DMS79 (cell line): ENCODE measurements around the gene FANCD2.
"Not testable (repeated sequence)": the region's sequence is repeated elsewhere in the genome, so short reads cannot be mapped to it uniquely, and the experiment has no call there.

ENCODE experiments used
- DNase-seq: peaks from one replicate; lab custom pipeline; 2025; lab: John Stamatoyannopoulos, UW

FANCD2 gene

DNA sequence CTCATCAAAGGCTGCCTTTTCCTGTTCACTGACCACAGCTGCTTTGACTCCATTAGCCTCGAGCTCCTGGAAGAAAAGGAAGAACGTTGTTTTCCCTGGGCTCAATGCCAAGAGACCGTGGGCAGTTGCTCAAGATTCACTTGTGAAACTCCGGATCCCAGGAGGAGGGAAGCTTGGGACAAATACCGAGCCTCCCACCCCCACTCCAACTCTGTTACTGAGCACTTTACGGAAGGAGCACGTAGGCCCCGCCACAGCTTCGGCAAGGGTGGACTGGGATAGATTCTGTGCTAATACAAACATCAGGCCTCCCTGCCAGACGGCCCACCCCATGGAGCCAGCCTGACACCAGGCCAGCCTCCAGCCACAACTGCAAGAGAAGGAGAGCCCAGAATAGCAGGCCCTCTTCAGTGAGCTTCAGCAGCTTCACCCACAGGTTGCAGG lies 10.8 kb upstream of the FANCD2 start:
- DNase-seq, result no peak

DNA sequence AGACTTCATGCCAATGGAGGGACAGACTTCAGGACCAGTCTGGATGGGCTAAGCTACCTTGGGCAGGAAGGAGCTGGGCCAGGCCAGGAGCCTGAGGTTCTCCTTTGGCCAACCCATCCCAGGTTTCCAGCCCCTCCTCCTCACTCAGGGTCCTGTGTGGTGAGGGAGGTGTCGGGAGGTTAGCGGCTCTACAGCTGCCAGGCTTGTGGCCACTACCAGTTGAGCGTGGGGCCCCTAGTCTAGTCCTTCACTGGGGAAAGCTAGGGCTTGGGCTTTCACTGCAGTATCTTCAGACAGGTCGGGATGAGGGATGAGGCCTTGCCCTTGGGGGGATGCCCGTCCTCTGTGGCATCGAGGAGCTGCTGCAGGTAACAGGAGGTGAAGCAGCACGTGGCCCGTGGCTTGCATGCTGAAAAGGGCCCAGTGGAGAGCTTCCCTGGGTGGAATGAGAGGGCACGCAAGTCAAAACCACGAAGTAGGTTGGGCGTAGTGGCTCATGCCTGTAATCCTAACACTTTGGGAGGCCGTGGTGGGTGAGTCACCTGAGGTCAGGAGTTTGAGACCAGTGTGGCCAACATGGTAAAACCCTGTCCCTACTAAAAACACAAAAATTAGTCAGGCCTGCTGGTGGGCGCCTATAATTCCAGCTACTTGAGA lies 8.5 kb upstream of the FANCD2 start:
- DNase-seq, result no peak

DNA sequence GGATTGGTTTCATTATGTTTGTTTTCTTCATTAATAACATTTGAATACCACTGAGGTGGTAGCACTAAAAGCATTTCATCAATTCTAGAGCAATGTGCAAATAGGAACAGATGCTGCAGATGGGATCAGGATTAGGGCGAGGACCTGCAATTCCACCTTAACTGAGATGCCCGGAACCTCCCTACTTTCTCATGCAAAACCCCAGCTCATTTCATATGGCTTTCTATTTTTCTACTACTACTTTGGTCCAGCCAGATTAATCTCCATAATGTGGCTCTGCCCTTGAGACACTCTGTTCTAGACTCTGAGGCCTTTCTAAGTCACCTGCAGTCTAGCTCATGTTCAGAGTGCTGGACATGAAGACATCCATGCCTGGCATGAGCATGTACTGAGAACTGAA lies 7.4 kb upstream of the FANCD2 start:
- not testable (repeated sequence) for DNase-seq

DNA sequence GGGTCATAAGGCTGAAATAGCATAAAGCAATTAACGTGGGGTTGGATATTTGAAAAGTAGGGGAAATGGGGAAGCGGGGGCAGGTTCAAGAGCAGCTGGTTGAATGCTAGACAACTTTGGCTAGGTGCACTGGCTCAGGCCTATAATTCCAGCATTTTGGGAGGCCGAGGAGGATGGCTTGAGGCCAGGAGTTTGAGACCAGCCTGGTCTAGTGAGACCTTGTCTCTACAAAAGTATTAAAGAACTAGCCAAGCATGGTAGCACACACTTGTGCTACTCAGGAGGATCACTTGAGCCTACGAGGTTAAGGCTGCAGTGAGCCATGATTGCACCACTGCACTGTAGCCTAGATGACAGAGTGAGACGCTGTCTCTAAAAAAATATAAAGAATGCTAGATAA lies 6.9 kb upstream of the FANCD2 start:
- no peak for DNase-seq

DNA sequence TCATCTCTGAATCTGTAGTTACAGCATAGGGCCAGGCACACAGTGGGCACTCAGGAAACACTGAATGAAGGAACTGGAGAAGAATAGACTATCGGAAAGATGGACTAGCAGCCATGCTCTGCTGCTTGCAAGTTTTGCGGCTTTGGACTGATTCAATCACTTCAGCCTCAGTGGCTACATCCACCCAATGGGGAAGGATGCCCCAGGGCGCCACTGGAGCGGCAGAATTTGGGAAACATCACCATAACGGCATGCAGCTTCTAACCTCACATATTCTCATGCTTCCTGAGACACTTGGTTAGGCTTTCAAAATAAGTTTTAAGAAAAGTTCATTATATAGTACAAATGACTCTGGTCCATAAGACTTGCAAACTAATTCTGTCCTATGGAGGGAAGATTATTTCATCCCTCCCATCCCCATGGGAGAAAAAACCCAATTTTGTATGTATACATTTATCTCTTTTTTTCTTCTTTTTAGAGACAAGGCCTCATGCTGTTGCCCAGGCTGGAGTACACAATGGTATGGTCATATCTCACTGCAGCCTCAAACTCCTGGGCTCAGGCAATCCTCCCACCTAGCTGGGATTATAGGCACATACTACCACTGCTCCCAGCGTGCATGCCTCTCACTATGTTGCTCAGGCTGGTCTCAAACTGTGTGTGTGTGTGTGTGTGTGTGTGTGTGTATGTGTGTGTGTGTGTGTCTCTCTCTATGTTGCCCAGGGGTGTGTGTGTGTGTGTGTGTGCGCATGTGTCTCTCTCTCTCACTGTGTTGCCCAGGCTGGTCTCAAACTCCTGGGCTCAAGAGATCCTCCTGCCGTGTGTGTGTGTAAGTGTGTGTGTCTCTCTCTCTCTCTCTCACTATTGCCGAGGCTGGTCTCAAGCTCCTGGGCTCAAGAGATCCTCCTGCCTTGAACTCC lies 4.1 kb upstream of the FANCD2 start:
- DNase-seq, result no peak

DNA sequence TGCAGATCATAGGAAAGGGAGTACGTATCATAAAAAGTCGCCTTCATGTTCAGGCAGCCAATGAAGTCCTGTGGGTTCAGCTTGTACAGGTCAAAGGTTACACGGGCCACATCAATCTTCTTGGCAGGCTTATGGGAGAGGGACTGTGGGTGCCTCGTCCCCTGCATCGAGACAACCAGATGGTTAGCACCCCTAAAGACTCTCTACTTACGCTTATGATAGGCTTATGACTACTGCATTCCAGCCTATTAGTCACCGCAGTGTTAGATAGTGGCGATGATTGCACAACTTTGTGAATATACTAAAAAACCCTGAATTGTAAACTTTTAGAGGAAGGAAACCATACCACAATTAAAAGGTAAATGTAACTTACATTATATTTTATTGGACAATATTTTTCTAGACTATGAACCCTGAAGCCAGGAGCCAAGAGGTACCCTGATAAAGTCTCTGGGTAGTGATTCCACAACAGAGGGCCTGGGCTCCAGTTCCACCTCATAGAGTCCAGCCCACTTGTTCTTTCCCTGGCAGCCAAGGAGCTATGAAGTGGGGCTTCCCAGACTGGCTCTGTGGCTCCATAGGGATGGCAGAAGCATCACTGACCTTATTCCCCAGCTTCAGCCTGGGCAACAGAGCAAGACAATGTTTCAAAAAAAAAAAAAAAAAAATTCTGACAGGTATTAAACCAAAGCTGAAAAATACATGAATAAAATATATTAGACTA lies 2.5 kb upstream of the FANCD2 start:
- no peak for DNase-seq

DNA sequence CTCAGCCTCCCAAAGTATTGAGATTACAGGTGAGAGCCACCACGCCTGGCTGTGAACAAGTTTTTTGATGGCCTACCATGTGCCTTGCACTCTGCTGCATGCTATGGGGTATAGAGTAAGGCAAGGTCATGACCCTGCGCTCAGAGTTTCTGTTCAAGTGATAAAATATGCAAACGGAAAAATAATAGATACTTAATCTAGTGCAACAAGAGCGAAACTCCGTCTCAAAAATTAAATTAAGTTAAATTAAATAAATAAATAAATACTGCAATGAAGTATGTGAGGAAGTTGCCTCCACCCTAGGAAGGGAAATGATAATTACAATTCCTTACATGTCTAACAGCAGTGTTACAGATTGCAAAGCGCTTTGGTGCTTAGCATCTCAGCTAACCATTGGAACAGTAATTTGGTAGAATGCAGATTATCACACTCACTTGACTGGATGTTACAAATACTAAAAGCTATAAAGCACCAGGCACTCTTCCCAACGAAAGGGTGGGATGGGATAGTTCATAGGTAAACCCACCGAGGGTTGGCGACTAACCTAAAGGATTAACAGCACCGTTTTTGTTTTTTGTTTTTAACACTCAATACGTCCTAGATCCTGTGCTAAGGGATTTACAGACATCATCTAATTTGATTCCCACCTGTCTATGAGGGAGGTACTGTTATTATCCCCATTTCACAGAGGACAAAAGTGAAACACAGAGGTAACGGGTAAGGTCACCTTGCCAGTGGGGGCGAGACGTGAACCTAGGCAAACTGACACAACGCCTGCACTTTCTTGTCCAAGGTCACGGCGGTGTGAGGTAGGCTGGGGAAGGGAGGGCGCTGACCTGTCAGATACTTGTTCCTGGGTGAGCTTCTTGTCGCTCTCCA lies 793 bp upstream of the FANCD2 start:
- DNase-seq, result no peak

DNA sequence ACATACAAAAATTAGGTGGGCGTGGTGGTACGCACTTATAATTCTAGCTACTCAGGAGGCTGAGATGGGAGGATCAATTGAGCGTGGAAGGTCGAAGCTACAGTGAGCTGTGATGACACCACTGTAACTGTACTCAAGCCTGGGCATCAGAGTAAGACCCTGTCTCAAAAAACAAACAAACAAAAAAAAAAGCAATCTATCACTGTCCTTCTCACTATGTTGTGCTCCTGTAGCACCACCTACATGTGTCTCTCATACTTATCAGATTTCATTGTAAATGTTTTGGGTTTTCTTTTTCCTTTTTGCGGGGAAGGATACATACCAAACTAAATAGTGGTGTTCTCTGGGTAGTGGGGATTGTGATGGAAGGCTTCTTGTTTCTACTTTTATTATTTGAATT lies 14.8 kb downstream of the FANCD2 start:
- no peak for DNase-seq

DNA sequence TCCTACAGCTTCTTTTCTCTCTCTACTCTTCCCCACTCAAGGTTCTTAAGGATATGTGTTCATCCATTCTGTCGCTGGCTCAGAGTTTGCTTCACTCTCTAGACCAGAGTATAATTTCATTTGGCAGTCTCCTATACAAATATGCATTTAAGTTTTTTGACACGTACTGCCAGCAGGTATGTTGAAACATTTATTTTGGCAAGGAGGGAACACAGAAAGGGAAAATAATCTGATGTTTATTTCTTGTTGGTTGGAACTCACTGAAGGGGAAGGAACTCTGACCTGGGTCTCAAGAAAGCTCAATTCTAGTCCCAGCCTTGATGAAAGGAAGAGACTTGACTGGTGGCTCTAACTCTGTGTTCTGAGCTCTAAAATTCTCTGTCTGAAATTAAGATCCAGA lies 21.6 kb downstream of the FANCD2 start:
- DNase-seq, result no peak

DNA sequence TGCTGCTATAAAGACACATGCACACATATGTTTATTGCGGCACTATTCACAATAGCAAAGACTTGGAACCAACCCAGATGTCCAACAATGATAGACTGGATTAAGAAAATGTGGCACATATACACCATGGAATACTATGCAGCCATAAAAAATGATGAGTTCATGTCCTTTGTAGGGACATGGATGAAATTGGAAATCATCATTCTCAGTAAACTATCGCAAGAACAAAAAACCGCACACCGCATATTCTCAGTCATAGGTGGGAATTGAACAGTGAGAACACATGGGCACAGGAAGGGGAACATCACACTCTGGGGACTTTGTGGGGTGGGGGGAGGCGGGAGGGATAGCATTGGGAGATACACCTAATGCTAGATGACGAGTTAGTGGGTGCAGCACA lies 26.8 kb downstream of the FANCD2 start:
- DNase-seq, result not testable (repeated sequence)

DNA sequence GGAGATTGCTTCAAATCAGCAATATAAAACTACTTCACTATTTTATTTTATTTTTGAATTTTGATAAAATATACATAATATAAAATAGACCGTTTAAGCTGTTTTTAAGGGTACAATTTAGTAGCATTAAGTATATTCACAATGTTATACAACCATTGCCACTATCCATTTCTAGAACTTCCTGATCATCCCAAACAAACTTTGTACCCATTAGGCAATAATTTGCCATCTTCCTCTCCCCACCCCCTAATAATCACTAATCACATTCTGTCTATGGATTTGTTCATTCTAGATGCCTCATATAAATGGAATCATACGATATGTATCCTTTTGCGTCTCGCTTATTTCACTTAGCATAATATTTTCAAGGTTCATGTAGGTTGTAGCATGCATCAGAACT lies 28.9 kb downstream of the FANCD2 start:
- DNase-seq, result no peak

DNA sequence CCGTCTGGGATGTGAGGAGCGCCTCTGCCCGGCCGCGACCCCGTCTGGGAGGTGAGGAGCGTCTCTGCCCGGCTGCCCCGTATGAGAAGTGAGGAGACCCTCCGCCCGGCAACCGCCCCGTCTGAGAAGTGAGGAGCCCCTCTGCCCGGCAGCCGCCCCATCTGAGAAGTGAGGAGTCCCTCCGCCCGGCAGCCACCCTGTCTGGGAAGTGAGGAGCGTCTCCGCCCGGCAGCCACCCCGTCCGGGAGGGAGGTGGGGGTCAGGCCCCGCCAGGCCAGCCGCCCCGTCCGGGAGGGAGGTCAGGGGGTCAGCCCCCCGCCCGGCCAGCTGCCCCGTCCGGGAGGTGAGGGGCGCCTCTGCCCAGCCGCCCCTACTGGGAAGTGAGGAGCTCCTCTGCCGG lies 43.8 kb downstream of the FANCD2 start:
- not testable (repeated sequence) for DNase-seq

DNA sequence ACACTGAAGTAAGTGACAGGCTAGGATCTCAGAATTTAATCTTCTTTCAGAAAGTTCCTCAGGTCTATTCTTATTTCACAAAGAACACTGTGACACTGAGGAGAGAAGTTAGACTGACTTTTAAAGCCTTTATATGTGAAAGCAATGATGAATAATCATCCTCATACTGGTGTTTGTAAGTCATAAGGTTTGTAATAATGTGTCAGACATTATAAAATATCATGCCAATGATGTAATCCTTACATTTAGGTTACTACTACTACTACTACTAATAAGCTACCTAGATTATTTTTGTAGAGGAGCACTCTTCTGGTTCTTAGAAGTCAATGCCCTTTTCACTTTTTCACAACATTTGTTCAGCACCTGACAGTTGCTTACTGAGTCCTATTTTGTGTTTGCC lies 48.4 kb downstream of the FANCD2 start:
- no peak for DNase-seq

DNA sequence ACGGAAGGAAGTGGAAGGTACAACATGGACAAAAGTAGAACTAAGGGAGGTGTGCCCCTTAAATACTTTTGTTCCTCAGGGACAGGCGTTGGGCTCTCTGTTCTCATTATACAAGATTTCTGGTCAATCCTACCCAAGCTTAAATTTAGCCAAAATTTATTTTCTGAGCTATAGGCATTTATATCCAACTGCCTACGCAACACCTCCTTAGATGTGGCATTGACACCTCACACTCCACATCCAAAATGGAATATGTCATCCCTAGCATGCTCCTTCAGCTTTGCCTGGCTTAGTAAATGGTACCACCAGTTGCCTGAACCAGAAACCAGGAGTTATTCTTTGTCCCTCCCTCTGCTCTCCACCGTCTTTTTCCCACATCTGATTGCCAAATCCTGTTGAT lies 55.6 kb downstream of the FANCD2 start:
- DNase-seq, result no peak

DNA sequence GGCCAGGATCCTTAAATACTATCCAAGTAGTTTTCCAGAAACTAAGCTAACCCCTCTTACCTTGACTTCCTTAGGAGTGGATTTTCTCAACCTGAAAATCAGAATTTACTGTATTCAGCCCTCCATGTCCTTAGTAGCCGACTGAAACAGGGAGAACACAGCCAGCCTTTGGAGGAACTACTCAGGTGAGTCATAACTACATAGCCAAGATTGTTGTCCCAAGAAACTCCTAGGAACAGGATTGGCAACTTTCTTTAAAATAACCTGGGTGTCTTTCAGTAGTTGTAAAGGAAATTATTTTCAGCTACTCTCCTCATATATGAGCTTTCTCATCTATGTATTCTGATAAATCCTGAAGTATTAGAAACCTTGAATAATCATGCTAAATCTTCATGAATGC lies 59.5 kb downstream of the FANCD2 start:
- no peak for DNase-seq

DNA sequence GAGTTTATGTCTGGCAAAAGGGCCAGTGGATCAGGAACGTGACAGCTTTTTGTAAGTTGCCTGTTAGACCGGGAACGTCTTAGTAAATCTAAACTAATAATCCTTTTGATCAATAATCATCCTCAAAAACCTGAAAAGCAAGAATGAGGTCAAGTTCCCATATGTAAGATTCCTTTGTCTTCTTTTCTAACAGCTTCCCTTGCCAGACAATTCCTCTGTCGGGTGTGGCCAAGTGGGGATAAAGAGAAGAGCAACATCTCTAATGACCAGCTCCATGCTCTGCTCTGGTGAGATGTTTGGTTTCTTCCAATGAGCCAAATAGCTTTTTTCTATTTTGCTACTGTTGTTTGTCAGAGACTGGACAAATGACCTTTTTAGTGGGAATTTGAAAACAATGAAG lies 62.0 kb downstream of the FANCD2 start:
- DNase-seq, result no peak

DNA sequence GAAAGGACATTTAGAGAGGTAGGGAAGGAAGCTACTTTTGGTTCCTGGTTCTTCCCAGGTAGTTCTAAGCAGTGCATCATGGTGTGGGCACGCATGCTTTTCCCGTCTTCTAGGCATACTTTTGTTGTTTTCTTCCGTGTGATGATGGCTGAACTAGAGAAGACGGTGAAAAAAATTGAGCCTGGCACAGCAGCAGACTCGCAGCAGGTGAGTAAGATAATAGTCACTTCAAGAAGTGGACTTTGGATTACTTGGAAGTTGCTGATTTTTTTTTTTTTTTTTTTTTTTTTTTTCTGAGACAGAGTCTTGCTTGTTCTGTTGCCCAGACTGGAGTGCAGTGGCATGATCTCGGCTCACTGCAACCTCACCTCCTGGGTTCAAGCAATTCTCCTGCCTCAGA lies 63.9 kb downstream of the FANCD2 start:
- DNase-seq, result no peak

DNA sequence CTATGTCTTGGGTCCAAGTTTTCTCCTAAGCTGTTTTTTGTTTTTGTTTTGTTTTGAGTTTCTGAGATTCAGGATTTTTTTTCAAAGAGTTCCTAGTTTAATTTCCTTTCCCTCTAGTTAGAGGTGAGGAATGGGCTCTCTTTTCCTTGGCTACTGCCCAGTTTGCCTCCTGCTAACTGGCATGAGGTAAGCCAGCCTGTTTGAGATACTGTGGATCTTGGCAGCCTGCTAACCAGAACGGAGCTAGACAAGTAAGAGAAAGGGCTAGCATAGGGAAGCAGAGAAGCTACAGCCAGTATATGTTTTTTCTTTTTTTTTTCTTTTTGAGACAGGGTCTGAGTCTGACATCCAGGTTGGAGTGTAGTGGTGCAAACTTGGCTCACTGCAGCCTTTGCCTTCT lies 64.5 kb downstream of the FANCD2 start:
- not testable (repeated sequence) for DNase-seq

DNA sequence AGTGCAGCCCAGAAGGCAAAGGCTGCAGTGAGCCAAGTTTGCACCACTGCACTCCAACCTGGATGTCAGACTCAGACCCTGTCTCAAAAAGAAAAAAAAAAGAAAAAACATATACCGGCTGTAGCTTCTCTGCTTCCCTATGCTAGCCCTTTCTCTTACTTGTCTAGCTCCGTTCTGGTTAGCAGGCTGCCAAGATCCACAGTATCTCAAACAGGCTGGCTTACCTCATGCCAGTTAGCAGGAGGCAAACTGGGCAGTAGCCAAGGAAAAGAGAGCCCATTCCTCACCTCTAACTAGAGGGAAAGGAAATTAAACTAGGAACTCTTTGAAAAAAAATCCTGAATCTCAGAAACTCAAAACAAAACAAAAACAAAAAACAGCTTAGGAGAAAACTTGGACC lies 65.2 kb downstream of the FANCD2 start:
- not testable (repeated sequence) for DNase-seq

DNA sequence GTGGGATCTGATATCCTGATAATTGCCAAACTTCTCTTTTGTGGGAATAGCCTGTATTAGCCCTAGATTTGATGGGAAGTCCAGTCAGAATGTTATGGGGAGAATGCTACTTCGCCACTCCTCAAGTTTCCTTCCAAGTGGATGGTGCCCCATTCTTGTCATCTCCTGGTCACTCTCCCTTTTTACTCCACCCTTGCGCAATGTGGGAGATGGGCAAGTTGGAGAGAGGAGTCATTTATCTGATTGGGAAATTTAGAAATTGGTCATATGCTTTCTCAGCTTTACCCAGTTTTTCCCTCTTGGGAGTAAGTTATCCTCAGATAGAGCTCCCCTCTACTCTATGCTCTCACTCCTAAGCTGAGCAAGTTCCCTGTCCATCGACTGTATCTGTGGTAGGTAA lies 67.4 kb downstream of the FANCD2 start:
- DNase-seq, result no peak

DNA sequence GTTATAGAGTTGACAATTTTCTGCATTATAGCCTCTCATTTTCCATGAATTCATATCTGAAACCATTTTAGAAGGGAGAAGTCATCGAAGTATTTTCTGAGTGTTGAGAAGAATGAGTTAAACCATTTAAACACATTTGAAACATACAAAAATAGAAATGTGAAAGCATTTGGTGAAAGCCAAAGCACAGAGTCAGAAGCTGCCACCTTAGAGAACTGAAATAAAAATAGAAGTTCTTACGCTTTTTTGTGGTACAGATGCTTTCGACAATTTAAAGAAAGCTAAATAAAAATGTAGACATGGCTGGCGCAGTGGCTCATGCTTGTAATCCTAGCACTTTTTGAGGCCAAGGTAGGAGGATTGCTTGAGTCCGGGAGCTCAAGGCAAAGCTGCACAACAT lies 72.8 kb downstream of the FANCD2 start:
- no peak for DNase-seq

DNA sequence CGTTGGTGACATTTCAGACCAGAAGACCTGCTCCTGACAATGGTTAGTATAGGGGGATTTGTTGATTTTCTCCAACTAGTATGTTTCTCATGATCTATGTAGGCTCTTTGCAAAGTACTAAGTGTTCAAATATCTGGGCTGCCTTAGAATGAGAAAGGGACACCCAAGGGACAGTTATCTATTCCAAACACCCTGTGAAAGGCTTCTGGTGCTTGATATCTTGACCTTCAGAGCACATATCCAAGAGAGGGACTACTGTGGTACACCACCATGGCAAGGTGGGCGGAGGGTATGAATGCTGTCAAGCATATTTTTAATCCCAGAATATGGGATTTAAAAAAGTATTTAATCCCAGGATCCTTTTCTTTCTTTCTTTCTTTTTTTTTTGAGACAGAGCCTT lies 80.7 kb downstream of the FANCD2 start:
- no peak for DNase-seq
